Activated CD4-positive, alpha-beta memory T cell treated with anti-CD3 and anti-CD28 coated beads for 36 hours (primary cell): ENCODE results near the gene USP17L15. TPM values are rescaled to one million over a fixed set of nuclear protein-coding genes. Genes with fewer than 3 reads are reported as not detected.
"Not testable (repeated sequence)": the region's sequence is repeated elsewhere in the genome, so short reads cannot be mapped to it uniquely, and the experiment has no call there.

ENCODE experiments used
- CTCF ChIA-PET: fragments of 350-600 bp; sonication (Branson Sonifier 250); formaldehyde crosslinking; loops from one replicate; lab custom pipeline; 2021; ENCODE audit warnings: antibody characterized with exemption, inconsistent platforms; lab: Charles Lee
- POLR2A ChIA-PET: fragments of 350-600 bp; sonication (Branson Sonifier 250); formaldehyde crosslinking; loops from one replicate; lab custom pipeline; 2021; ENCODE audit warnings: antibody characterized with exemption; lab: Charles Lee
- DNase-seq: peaks from one replicate; pipeline ENCODE4 v3.0.0-alpha.2; 2020
- H3K27ac Mint-ChIP-seq: one replicate; pipeline ENCODE4 v1.8.0; 2021; ENCODE audit warnings: mixed read lengths
- H3K27me3 Mint-ChIP-seq: one replicate; pipeline ENCODE4 v1.8.0; 2021; ENCODE audit warnings: mixed read lengths
- H3K36me3 Mint-ChIP-seq: one replicate; pipeline ENCODE4 v1.8.0; 2021; ENCODE audit warnings: mixed read lengths
- H3K4me1 Mint-ChIP-seq: one replicate; pipeline ENCODE4 v1.8.0; 2021; ENCODE audit warnings: low read depth, mixed read lengths
- H3K4me3 Mint-ChIP-seq: one replicate; pipeline ENCODE4 v1.8.0; 2021; ENCODE audit warnings: mild to moderate bottlenecking, mixed read lengths
- H3K9me3 Mint-ChIP-seq: one replicate; pipeline ENCODE4 v1.8.0; 2021; ENCODE audit warnings: mixed read lengths
- intact Hi-C: fragments of 100-400 bp; cut with micrococcal nuclease; formaldehyde crosslinking; loops from one replicate; pipeline ENCODE4 v1.15.1; 2023
- total RNA-seq, 2 experiments: library from RNA; stranded (reverse); gene quantifications; one replicate each; pipeline ENCODE4 v1.2.3, GENCODE V29; 2021

Gene USP17L15
- total RNA-seq, 2 experiments from 2014 or later = not detected

- H3K4me3 Mint-ChIP-seq, CTCF ChIA-PET, H3K9me3 Mint-ChIP-seq, DNase-seq, H3K36me3 Mint-ChIP-seq, intact Hi-C loops, H3K4me1 Mint-ChIP-seq, H3K27me3 Mint-ChIP-seq, H3K27ac Mint-ChIP-seq, POLR2A ChIA-PET: not testable (repeated sequence)
These were observed 28.4 kb downstream of the USP17L15 start, which contains the start of gene USP17L21 for GRCh38 chr4:9262572-9262971. Gene USP17L21, plus strand, starts transcription at chr4:9262872. Its CDS starts 0 bp downstream, at chr4:9262872.

GRCh38 chr4:9267319-9267718, 33.1 kb downstream of the USP17L15 start, which contains the start of gene USP17L22:
Gene USP17L22, plus strand, starts transcription at chr4:9267619. Its CDS starts 0 bp downstream, at chr4:9267619.
- CTCF ChIA-PET, H3K27ac Mint-ChIP-seq, POLR2A ChIA-PET: not testable (repeated sequence)

DNA sequence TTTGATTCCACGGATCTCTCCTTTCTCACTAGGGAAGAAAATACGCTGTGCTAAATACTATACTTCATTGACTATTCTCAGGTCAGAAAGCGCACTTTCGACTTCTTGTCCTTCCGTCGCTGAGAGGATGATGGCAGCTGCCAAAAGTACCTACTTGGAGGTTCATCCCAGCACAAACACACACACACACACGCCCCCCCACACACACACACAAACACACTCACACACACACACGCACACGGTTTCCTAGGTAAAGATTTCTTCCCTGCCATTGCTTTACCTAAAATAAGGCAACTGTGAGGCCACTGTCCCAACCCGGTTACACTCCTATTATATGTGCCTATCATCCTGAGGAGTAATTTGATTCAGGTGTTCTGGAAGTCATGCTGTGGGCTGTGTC, 37.5 kb downstream of the USP17L15 start:
- CTCF ChIA-PET, intact Hi-C loops, H3K4me1 Mint-ChIP-seq, H3K4me3 Mint-ChIP-seq, H3K9me3 Mint-ChIP-seq, H3K36me3 Mint-ChIP-seq, POLR2A ChIA-PET, H3K27me3 Mint-ChIP-seq, H3K27ac Mint-ChIP-seq: not testable (repeated sequence)
- DNase-seq = peak; percentile 11

More at GRCh38 chr4:9267319-9267718, 33.1 kb downstream of the USP17L15 start, which contains the start of gene USP17L22:
- intact Hi-C loops, H3K36me3 Mint-ChIP-seq, H3K4me1 Mint-ChIP-seq, DNase-seq, H3K4me3 Mint-ChIP-seq, H3K27me3 Mint-ChIP-seq, H3K9me3 Mint-ChIP-seq: not testable (repeated sequence)

Other genes with a start within 250 kb of the USP17L15 start
- not detected for gene FAM90A26, start 64.0 kb upstream of the USP17L15 start, total RNA-seq
- not detected for gene USP17L10, start 23.7 kb upstream of the USP17L15 start, total RNA-seq
- gene USP17L11, start 19.0 kb upstream of the USP17L15 start, total RNA-seq = not detected
- not detected for gene USP17L12, start 14.2 kb upstream of the USP17L15 start, total RNA-seq
- not detected for gene USP17L13, start 9.5 kb upstream of the USP17L15 start, total RNA-seq
- gene USP17L17, start 9.5 kb downstream of the USP17L15 start, total RNA-seq = not detected
- not detected for gene USP17L18, start 14.2 kb downstream of the USP17L15 start, total RNA-seq
- gene USP17L19, start 19.0 kb downstream of the USP17L15 start, total RNA-seq = not detected
- gene USP17L20, start 23.7 kb downstream of the USP17L15 start, total RNA-seq = not detected
- gene USP17L21, start 28.5 kb downstream of the USP17L15 start, total RNA-seq = not detected
- not detected for gene USP17L22, start 33.2 kb downstream of the USP17L15 start, total RNA-seq
- gene USP17L24, start 90.8 kb downstream of the USP17L15 start, total RNA-seq = not detected
- gene USP17L25, start 95.5 kb downstream of the USP17L15 start, total RNA-seq = not detected
- not detected for gene USP17L26, start 100.3 kb downstream of the USP17L15 start, total RNA-seq
- not detected for gene USP17L5, start 105.0 kb downstream of the USP17L15 start, total RNA-seq
- gene USP17L27, start 109.8 kb downstream of the USP17L15 start, total RNA-seq = not detected
- not detected for gene USP17L28, start 114.5 kb downstream of the USP17L15 start, total RNA-seq
- gene USP17L29, start 119.3 kb downstream of the USP17L15 start, total RNA-seq = not detected
- not detected for gene USP17L30, start 128.7 kb downstream of the USP17L15 start, total RNA-seq
- gene DEFB131A, start 210.0 kb downstream of the USP17L15 start, total RNA-seq = not detected